Lung (tissue), 12 donors: Measurements from ENCODE around the gene USP46. TPM values are rescaled to one million over a fixed set of nuclear protein-coding genes. Genes with fewer than 3 reads are reported as not detected.

Source experiments
- ATAC-seq: fragments of 200-7000 bp; cut with Tn5 transposase; one replicate; pipeline ENCODE4 v1.9.1; 2020; ENCODE audit warnings: moderate number of reproducible peaks; ENCODE audit not compliant: insufficient read depth, low FRiP score
- DNase-seq, 3 donors: peaks; one replicate each; pipeline ENCODE4 v3.0.0-alpha.2; 2013 to 2017
- H3K27ac ChIP-seq, 2 donors: one replicate each; pipeline ENCODE4 v1.5.1; 2013; ENCODE audit warnings: mild to moderate bottlenecking in 2 of 2, moderate library complexity in 2 of 2, control low read depth in 1 of 2, inconsistent platforms in 1 of 2, low read depth in 1 of 2, low read length in 1 of 2
- H3K27me3 ChIP-seq, 3 donors: one replicate each; pipeline ENCODE4 v1.5.1; 2013; ENCODE audit warnings: low read length in 2 of 3; ENCODE audit not compliant: control insufficient read depth in 3 of 3, insufficient read depth in 3 of 3
- H3K36me3 ChIP-seq, 4 donors: one replicate each; pipeline ENCODE4 v1.5.1; 2013; ENCODE audit warnings: low read length in 4 of 4, mild to moderate bottlenecking in 1 of 4, moderate library complexity in 1 of 4; ENCODE audit not compliant: control insufficient read depth in 4 of 4, insufficient read depth in 4 of 4
- H3K4me1 ChIP-seq, 5 donors: one replicate each; pipeline ENCODE4 v1.5.1; 2013; ENCODE audit warnings: low read length in 5 of 5, mild to moderate bottlenecking in 2 of 5, moderate library complexity in 1 of 5; ENCODE audit not compliant: control insufficient read depth in 5 of 5, insufficient read depth in 5 of 5
- H3K4me3 ChIP-seq: one replicate; pipeline ENCODE4 v1.5.1; 2013; ENCODE audit warnings: mild to moderate bottlenecking, control low read depth, moderate library complexity
- H3K9ac ChIP-seq, 2 donors: one replicate each; pipeline ENCODE4 v1.5.1; 2013; ENCODE audit warnings: low read length in 2 of 2, control low read depth in 1 of 2; ENCODE audit not compliant: insufficient read depth in 1 of 2
- H3K9me3 ChIP-seq, 4 donors: one replicate each; pipeline ENCODE4 v1.5.1; 2013; ENCODE audit warnings: low read length in 3 of 4, mild to moderate bottlenecking in 1 of 4, moderate library complexity in 1 of 4; ENCODE audit not compliant: control insufficient read depth in 4 of 4, insufficient read depth in 3 of 4
- CTCF ChIP-seq: IDR thresholded peaks from 2 replicates; pipeline ENCODE4 v1.5.1; 2012; ENCODE audit warnings: mild to moderate bottlenecking; ENCODE audit errors: control extremely low read depth, extremely low read depth
- WGBS, 2 donors: extraction: QIAGEN DNeasy Blood & Tissue Kit; methylation state at CpG; one replicate each; pipeline ENCODE4 v1.1.7; 2013; 5-methylcytosine and 5-hydroxymethylcytosine counted together
- polyA plus RNA-seq, 2 donors: library from polyadenylated mRNA; stranded (reverse); fragments of 200-250 nt; gene quantifications; one replicate each; pipeline ENCODE4 v1.2.1, GENCODE V29; 2013
- total RNA-seq, 2 donors: library from RNA; depleted of rRNA in 1 of 2; stranded (reverse); fragments of >200 nt in 1 of 2; gene quantifications; one replicate each; pipeline ENCODE4 v1.2.1, GENCODE V29; 2014 to 2021
- donor health status: control.
- donor health status: control.
- donor health status: Bipolar disorder and iron deficiency.
- donor health status: healthy.
- donor health status: DM: yes; HTN: yes; CAD: no.

The USP46 gene
- total and polyA plus RNA-seq, 4 donors: 2.3 to 30.8 (median 8.8) TPM

DNA sequence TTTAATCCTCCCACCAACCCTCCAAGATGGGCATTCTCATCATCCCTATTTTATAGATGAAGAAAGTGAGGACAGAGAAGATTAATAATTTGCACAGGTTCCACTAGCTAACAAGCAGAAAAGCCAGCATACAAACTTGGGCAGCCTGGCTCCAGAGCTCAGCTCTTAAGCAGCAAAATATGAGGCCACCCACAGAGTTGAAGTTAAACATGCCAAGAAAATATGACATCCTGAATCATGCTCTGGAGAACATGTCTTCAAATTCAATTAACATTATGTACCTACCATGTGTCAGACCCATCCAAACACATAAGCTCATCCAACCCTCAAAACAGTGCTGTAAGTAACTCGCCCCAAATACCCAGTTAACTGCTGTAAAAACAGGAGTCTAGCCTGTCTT lies 33.9 kb downstream of the USP46 start:
- ATAC-seq: no peak
- 95 to 96% methylated on average over 1 of the region's 1 CpG for WGBS, 2 donors
- Histone ChIP-seq H3K9me3 (no peaks in the 10 kb centered on the region), H3K36me3 (peaks cover 1 to 9% (median 6%) of the 10 kb centered on the region in 4 donors), H3K4me1 (peaks cover 0 to 10% (median 0%) of the 10 kb centered on the region in 5 donors), H3K27ac (no peak overlapping the region), H3K4me3 (no peak overlapping the region), H3K9ac (no peak overlapping the region), H3K27me3 (no peaks in the 10 kb centered on the region)
- DNase-seq: no peak
- no peak for TF ChIP-seq CTCF

GRCh38 chr4:52622564-52622963 lies 36.5 kb downstream of the USP46 start:
- peaks cover 0 to 19% (median 6%) of the 10 kb centered on the region in 5 donors for H3K4me1 ChIP-seq
- no peak overlapping the region for H3K4me3 ChIP-seq
- no peak for DNase-seq
- H3K36me3 ChIP-seq: peaks cover 1 to 9% (median 5%) of the 10 kb centered on the region in 4 donors
- WGBS, 2 donors: 92 to 94% methylated on average over 3 of the region's 3 CpGs
- H3K27ac ChIP-seq: no peak overlapping the region
- no peaks in the 10 kb centered on the region for H3K9me3 ChIP-seq
- no peaks in the 10 kb centered on the region for H3K27me3 ChIP-seq
- H3K9ac ChIP-seq: no peak overlapping the region
- no peak for TF ChIP-seq CTCF
- ATAC-seq: no peak

GRCh38 chr4:52621567-52621966 lies 37.5 kb downstream of the USP46 start:
- Histone ChIP-seq H3K9me3 (no peaks in the 10 kb centered on the region), H3K9ac (no peak overlapping the region), H3K27me3 (no peaks in the 10 kb centered on the region), H3K36me3 (peaks cover 1 to 9% (median 5%) of the 10 kb centered on the region in 4 donors), H3K4me3 (no peak overlapping the region), H3K4me1 (peaks cover 0 to 19% (median 6%) of the 10 kb centered on the region in 5 donors), H3K27ac (no peak overlapping the region)
- TF ChIP-seq CTCF: no peak
- ATAC-seq (no peak), DNase-seq (no peak)
- WGBS, 2 donors: 96 to 100% methylated on average over 2 of the region's 2 CpGs

DNA sequence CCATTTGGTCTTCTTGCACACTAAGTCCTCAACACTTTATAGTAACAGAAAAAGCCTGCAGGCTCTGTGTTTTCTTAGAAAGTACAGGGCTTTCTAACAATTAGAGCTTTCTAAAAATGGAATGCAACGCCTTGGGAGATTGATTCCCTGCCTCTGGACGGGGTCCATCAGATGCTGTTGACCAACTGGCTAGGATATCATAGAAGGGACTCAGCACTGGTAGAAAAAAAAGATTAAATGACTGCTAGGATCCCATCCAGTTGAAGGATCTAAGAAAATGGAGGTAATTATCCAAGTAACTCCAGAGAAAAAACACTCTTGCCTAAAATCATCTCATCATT lies 39.5 kb downstream of the USP46 start:
- Histone ChIP-seq H3K27ac (no peak overlapping the region), H3K36me3 (peaks cover 0 to 6% (median 2%) of the 10 kb centered on the region in 4 donors)

More for the DNA sequence above, 39.5 kb downstream of the USP46 start:
- Histone ChIP-seq H3K4me3 (no peak overlapping the region), H3K9ac (no peak overlapping the region), H3K4me1 (peaks cover 0 to 19% (median 6%) of the 10 kb centered on the region in 5 donors), H3K27me3 (no peaks in the 10 kb centered on the region), H3K9me3 (no peaks in the 10 kb centered on the region)
- ATAC-seq: no peak
- TF ChIP-seq CTCF: no peak
- WGBS, 2 donors: 79 to 87% methylated on average over 2 of the region's 2 CpGs
- peak in 1 of 3 donors; percentile 27 for DNase-seq
